NCI-H2171 treated with DMSO at 0.1 percent for 48 hours (cell line): ENCODE results near the gene MLLT11.
A peak's percentile ranks its signal among the peaks of the same experiment; 100 is the strongest.
"Not testable (repeated sequence)": the region's sequence is repeated elsewhere in the genome, so short reads cannot be mapped to it uniquely, and the experiment has no call there.

Experiments used
- DNase-seq: peaks from one replicate; lab custom pipeline; 2025; lab: John Stamatoyannopoulos, UW

Gene MLLT11

DNA sequence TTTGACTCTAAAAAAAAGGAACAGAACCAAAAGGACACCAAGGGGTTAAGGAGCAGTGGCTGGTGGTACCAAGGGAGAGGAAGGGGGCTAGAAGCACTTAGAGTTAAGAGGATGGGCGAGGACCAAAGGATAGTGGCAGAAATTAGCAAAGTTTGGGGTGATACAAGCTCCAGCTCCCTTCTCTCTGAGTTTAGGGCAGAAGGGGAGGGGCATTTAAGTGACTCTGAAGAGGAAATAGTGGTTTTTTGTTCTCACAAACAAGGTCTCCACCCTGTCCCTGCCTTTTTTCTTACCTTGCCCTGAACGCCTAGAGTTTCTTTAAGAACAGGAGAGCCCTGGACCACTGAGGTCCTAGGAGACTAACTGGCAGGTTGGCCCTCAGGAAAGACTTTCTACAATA lies 4.0 kb upstream of the MLLT11 start:
- no peak for DNase-seq

DNA sequence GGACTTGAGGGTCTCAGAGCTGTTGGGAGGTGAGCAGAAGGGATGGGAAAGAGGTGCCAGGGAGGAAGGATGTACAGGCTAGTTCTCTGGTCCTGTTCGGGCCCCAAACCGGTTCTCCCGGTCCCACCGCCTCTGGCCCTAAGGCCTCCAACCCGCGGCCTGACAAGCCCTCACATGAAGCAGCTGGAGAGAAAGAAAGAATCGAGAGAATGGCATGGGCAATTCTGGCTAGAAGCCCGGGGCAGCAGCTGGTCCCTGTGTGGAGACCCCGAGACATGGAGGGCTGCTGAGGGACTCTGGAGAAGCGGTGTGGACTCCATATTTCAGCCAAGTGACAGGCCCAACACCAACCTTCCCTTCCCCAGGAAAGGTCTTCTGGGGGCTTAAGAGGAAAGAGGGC lies 1.5 kb upstream of the MLLT11 start:
- DNase-seq: peak; percentile 18

DNA sequence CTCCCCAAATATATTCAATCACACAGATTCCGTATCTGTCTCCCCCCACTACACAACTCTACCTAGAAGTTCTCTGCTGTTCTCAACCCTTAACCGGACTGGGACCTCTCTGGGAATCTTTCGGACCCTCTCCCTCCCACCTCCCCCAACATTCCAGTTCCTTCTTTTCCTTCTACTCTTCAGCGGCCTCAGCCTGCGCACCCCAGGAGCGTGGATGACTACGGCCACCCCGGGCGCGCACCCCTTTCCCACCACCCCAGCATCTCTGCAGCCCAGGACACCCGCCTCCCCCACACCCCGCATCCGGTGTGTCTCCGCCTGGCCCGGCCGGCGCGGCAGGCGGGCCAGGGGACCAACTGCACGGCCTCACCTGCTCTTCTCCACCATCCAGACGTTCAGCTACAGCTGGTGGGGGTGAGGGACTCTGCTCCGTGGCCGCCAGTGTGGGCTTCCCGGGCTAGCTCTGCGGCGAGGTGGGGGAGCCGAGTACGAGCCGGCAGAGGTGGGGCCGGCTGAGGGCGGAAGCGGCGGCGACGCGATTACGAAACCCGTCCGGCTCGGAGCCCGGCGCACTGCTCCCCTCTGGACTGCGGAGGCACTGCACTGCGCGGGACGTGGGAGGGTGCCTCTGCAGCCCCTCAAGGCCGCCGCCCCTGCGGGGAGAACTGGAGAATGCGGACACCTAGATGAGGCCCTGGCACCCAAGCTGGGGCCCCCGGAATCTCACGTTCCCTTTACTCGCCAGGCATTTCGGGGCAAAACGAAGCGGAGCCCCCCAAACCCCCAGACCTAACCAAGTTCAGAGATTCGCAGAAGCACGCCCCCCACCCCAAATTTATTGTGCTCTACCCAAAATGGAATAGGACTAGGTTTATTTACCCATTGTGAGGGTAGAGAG lies 839 bp upstream of the MLLT11 start, which contains the start of gene CDC42SE1:
TSS of gene CDC42SE1 (minus strand) at position 514 of the 898 bp plus-strand sequence. CDS start 3,892 bp downstream, outside the sequence.
- DNase-seq: peak; percentile 84

DNA sequence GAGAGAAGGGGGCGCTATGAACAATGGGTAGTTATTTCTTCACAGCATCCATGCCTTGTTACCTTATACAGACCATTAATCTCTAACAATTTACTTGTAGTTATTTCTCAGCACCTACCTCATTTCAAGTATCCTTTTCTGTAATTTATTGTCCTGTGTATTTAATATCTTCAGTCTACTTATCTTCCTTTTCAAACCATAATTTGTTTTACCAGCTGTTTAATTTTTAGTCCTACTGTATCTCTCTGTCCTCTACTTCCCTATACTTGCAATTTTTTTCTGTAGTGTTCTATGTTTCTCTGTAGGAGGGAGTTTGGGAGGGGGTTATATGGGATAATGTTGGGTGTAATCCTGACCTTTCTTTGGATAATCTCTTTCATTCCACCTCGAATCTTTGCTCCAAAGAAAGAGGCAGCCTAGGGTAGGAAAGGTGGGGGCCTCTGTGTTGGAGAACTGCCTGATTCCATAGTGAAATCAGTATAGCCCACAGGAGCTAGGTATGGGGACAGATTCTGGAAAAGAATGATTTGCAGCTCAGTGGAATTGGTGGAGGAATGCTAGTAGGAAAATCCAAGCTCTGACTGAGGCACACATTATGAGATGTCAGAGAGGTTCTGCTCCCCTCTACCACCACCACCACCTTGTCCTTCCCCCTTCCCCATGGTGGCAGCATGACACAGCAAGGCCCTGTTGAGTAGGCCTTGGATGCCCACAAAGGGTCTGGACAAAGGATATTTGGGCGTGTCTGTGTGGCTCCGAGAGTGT lies 642 bp downstream of the MLLT11 start:
- peak; percentile 54 for DNase-seq

DNA sequence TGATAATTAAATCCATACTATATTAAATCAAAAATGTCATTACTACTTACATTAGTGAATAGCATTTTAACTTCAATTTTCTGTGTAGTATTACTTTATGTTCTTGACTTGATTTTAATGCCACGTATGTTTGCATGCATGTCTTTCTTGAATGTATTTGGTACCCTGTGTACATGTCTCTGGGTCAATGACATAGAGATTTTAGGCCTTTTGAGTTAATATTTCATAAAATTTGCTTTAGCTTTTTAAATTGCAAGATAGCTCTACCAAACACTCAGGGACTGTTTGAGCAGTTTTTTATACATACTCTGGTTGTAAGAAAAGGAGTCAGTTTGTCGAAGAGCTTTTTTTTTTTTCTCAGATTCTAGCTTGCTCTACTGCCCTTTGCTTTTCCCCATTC lies 1.5 kb downstream of the MLLT11 start:
- DNase-seq: no peak

DNA sequence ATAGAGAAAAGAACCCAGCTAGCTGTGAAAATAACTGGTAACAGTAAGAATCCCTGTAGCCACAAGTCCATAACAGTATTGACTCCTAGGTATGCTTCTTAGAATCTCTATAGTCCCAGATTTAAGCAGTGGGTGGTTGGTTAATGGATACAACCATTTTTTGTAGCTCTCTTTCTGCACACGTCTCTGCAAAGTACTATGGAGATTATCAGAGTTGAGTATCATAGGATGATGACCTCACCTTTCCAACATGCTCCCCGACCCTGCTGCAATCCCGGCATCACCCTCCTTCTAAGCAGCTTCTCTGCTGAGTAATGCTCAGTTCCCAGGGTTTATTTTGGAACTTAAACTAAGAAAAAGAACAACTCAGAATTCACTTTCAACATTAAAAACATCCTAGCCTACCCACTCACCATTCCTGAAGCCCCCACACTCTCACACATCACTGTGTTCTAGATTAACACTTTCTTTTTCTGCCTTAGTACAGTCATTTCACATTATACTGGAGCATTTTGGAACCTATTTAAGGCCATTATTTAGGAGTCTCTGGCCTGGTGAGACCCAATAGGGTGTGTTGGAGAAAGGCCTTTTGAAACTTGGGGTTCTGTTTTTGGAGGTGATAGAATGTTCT lies 2.7 kb downstream of the MLLT11 start:
- DNase-seq: no peak

DNA sequence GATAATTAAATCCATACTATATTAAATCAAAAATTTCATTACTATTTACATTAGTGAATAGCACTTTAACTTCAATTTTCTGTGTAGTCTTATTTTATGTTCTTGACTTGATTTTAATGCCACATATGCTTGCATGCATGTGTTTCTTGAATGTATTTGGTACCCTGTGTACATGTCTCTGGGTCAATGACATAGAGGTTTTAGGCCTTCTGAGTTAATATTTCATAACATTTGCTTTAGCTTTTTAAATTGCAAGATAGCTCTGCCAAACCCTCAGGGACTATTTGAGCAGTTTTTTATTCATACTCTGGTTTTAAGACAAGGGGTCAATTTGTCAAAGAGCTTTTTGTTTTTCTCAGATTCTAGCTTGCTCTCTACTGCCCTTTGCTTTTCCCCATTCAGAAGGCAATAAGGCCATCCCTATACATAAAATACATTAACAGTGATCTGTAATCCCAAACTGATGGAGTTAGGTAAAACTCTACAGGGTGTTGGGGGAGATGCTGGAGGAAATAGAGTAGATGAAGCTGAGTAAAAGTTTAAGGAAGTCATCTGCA lies 5.0 kb downstream of the MLLT11 start:
- DNase-seq: no peak

DNA sequence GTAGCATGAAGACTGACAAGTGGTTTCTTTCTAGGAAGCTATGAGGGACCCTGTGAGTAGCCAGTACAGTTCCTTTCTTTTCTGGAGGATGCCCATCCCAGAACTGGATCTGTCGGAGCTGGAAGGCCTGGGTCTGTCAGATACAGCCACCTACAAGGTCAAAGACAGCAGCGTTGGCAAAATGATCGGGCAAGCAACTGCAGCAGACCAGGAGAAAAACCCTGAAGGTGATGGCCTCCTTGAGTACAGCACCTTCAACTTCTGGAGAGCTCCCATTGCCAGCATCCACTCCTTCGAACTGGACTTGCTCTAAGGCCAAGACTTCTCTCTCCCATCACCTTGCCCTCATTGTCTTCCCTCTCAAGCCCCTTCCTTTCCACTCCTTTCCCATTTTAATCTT lies 7.0 kb downstream of the MLLT11 start:
- DNase-seq: no peak

DNA sequence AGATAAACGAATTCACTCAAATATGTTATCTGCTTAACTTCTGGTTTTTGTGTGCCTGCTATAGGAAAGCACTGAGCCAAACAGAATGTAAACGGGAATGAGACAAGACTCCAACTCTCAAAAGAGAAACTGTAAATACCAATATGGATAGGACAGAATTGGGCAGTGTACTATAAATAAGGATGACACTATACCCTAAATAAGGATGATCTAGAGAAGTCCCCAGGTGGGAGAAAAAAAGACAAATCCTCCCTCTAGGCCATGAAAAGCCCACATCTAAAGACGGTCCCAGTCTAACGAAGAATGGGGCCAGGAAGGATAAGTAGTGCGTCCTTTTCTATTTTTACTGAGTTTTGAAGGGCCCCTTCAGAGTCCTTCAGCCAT lies 8.9 kb downstream of the MLLT11 start:
- no peak for DNase-seq

DNA sequence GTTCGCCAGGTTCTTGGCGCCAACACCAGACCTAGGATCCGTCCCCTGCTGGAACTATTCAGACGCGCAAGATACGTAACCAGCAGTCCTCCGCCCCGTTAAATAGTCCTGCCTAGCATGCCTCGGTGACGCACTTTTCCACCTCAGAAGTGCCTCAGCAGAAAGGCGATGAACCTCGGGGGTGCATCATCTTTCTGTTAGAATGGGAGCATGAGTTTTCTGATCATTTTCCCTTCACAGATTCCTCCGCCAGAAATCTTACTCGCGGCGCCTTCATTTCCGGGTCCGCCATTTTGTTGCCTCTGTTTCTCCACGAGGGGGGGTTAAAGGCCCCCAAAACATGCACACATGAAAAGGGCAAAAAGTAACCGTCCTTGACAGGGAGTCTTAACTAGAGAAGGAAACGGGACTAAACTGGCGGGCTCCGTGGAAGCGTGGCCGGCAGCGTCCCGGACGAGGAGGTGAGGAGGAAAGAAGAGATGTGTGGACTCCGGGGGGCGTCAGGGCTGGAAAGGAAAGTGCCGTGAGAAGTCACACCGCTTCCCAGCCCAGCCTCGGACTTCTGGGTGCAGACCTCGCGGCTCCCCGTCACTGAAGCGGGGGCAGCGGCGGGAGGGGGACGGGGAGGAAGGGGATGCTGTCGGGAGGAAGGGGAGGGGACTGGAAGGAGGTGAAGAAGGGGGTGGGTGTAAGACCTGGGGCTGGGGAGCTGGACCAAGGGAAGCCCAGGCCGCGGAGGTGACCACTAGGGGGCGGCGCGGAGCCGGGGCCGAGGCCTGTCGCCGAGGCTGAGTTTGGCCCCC lies 10.5 kb downstream of the MLLT11 start, which contains the start of gene GABPB2:
TSS of gene GABPB2 (plus strand) at position 288 of the 803 bp plus-strand sequence. CDS start 17,429 bp downstream, outside the sequence.
- DNase-seq: peak; percentile 95

DNA sequence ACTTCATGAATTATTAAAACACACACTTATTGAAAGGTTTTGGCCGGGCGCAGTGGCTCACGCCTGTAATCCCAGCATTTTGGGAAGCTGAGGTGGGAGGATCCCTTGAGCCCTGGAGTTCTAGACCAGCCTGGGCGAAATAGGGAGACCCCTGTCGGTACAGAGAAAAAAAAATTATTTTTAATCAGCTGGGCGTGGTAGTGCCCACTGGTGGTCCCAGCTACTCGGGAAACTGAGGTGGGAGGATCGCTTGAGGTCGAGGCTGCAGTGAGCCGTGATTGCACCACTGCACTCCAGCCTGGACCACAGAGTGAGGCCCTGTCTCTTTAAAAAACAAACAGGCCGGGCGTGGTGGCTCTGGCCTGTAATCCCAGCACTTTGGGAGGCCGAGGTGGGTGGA lies 12.0 kb downstream of the MLLT11 start:
- no peak for DNase-seq

DNA sequence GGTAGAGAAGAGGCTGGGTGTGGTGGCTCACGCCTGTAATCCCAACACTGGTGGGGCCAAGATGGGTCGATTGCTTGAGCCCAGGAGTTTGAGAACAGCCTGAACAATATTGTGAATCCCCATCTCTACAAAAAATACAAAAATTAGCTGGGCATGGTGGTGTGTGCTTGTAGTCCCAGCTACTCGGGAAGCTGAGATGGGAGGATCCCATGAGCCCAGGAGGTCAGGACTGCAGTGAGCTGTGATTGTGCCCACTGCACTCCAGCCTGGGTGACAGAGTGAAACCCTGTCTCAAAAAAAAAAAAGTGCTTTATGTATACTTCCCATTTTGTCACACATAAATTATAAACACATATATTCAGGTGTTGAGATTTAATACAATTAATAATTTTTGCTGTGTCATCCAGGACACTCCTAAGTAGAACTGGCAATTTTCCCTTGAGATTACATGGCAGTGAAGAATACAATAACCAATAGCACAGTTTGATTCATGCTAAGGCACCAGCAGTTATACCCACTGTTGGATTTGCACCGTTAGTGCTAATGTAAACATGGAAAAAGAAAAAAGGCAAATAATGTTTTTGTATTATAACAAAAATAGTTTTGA lies 25.9 kb downstream of the MLLT11 start:
- no peak for DNase-seq

DNA sequence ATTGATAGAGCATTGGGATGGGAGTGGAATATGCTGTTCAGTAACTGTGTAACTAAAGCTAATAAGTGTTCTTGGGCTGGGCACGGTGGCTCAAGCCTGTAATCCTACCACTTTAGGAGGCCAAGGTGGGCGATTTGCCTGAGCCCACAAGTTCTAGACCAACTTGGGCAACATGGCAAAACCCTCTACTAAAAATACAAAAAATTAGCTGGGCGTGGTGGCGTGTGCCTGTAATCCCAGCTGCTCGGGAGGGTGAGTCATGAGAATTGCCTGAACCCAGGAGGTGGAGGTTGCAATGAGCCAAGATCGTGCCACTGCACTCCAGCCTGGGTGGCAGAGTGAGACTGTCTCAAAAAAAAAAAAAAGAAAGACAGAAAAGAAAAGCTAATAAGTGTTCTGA lies 37.2 kb downstream of the MLLT11 start:
- not testable (repeated sequence) for DNase-seq

DNA sequence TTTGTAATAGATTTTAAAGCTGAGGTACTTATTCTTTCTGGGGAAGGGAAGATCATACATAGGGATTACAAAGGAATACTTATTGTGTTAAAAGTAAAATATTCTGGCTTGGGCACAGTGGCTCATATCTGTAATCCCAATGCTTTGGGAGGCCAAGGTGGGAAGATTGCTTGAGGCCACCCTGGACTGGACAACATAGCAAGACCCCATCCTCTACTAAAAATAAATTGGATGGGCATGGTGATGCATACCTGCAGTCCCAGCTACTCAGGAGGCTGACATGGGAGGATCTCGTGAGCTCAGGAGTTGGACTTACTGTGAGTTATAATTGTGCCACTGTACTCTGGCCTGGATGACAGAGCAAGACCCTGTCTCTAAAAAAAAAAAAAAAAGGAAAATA lies 37.9 kb downstream of the MLLT11 start:
- DNase-seq: no peak

DNA sequence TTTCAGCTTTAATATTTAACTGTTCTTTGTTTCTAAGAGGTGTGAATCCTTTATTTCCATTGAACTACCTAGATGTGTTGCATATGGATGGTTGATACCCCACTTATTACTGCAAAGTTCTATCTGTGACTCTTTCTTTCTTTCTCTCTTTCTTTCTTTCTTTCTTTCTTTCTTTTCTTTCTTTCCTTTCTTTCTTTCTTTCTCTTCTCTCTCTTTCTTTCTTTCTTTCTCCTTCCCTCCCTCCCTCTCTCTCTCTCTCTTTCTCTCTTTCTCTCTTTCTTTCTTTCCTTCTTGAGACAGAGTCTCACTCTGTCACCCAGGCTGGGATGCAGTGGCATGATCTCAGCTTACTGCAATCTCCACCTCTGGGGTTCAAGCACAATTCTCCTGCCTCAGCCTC lies 44.4 kb downstream of the MLLT11 start:
- no peak for DNase-seq

DNA sequence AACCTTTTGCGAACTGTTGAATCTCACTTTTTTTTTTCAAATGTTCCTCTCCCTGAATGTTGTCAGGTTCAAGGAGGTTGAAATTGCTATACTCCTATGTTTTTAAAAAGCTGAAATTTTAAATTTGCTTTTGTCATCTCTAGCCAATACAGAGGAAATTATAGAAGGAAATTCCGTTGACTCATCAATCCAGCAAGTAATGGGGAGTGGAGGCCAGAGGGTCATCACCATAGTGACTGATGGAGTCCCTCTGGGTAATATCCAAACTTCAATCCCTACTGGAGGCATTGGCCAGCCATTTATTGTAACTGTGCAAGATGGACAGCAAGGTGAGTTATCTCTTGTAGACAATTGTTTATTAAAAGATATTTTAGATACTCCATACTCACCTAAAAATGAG lies 46.7 kb downstream of the MLLT11 start:
- no peak for DNase-seq

DNA sequence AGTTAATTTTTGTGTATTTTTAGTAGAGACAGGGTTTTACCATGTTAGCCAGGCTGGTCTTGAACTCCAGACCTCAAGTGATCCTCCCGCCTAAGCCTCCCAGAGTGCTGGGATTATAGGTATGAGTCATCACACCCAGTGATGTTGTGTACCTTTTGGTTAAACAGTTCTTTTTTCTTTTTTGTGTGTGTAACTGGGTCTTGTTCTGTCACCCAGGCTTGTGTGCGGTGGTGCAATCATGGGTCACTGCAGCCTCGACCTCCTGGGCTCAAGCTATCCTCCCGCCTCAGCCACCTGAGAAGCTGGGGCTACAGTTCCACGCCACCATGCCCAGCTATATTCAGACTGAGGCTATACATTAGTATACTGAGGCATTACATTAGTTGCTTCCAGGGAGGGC lies 48.1 kb downstream of the MLLT11 start:
- no peak for DNase-seq

DNA sequence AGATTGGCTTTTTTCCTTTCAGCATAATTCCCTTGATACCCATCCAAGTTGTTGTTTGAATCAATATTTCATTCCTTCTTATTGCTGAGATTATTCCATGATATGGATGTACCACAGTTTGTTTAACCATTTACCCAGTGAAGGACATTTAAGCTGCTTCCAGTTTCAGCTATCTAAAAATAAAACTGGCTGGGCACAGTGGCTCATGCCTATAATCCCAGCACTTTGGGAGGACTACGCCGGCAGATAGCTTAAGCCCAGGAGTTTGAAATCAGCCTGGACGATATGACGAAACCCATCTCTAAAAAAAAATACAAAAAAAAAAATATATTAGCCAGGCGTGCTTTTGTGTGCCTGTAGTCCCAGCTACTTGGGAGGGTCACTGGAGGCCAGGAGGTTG lies 53.7 kb downstream of the MLLT11 start:
- no peak for DNase-seq
